ENCODE results near the gene TMPRSS12.
"Not testable (repeated sequence)": the region's sequence is repeated elsewhere in the genome, so short reads cannot be mapped to it uniquely, and the experiment has no call there.

Gene TMPRSS12

DNA sequence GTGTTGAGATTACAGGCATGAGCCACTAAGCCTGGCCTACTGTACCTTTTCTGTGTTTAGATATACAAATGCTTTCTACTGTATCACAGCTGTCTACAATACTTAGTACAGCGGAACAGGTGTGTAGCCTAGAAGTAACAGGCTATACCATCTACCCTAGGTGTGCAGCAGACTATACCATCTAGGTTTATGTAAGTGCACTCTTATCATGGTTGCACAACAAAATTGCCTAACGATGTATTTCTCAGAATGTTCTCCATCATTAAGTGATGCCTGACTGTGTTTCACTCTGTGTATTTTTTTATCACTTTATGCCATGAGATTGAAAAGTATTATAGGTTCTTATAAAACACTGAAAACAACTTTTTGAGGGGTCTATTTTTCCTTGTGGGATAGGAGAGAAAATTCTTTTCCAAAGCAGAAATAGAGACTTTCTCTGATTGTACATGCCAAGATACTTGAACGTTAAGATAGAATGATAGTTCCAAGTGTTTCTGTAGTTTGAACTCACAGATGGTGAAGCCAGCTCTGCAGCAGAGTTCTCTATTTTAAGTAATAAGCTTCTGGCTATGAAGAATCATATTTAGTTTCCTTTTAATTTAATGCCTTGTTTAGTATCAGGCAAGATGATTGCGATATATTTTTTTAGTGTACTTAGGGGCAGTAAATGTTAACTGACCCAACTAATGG, 17.0 kb downstream of the TMPRSS12 start:
- no peak for DNase-seq

DNA sequence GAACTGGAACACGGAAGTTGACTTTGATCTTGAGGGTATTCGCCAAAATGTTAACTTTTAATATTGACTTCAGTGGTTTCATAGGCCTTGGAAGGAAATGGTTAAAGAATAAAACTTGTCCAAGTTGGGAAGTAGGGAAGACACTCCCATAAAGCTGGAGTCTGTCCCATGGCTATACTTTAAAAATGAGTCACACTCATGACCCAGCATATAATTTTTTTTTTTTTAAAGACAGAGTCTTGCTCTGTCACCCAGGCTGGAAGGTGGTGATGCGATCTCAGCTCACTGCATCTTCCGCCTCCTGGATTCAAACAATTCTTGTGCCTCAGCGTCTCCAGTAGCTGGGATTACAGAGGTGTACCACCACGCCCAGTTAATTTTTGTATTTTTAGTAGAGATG, 19.6 kb downstream of the TMPRSS12 start:
- DNase-seq: no peak

DNA sequence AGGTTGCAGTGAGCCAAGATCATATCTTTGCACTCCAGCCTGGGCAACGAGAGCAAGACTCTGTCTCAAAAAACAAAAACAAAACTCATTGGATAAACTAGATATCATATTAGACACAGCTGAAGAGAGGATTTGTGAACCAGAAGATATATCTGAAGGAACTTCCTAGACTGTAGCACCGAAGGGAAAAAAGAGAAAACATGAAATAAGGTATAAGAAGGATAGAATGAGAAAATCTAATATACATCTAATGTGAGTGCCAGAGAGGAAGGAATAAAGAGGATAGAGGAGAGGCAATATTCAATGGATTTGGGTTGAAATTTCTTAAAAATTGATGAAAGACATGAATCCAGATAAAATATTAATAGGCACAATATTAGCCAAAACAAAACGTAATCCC, 22.5 kb downstream of the TMPRSS12 start:
- DNase-seq: no peak

DNA sequence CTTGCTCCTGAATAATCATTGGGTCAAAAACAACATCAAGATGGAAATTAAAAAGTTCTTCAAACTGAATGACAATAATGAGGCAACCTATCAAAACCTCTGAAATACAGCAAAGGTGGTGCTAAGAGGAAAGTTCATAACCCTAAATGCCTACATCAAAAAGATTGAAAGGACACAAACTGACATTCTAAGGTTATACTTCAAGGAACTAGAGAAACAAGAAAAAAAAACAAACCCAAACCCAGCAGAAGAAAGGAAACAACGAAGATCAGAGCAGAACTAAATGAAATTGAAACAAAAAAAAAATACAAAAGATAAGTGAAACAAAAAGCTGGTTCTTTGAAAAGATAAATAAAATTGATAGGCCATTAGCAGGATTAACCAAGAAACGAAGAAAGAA, 26.2 kb downstream of the TMPRSS12 start:
- not testable (repeated sequence) for DNase-seq

DNA sequence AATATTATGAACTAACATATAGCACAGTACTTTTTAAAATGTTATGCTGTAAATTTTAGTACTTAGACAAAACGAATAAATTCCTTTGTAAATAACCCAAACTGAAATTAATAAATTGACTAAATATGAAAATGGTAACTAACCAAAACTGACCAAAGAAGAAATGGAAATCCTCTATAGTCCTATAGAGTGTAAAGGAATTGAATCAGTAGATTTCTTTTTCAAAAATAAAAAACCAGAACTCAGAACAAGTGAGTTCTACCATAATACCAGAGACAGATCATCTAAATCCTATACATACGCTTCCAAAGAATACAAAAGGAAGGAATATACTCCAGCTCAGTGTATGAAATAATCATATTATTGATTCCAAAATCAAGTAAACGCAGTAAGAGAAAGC, 39.8 kb downstream of the TMPRSS12 start:
- no peak for DNase-seq

DNA sequence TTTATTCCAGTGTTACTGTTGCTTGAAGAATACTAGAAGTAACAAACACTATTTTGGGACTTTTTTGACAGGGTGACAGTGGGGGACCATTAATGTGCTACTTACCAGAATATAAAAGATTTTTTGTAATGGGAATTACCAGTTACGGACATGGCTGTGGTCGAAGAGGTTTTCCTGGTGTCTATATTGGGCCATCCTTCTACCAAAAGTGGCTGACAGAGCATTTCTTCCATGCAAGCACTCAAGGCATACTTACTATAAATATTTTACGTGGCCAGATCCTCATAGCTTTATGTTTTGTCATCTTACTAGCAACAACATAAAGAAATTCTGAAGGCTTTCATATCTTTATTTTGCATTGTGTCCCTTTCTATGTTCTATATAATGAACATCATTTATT, 44.5 kb downstream of the TMPRSS12 start:
- no peak for DNase-seq

DNA sequence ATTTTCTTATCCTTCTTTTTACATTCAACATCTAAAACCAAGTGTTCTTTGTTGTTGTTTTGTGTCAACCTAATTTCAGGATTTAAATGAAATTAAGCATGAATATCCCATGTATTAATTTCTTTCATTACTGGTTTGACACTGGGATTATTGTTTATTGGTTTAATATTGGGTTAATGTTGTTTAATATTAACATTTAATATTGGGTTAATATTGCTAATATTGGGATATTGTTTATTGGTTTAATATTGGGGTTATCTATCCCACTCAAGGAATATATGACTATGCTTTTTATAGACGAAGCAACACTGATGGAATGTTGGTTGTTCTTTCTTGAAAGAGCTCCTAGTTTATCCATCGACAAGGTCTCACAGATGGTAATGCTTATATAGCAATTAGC, 45.9 kb downstream of the TMPRSS12 start:
- no peak for DNase-seq

DNA sequence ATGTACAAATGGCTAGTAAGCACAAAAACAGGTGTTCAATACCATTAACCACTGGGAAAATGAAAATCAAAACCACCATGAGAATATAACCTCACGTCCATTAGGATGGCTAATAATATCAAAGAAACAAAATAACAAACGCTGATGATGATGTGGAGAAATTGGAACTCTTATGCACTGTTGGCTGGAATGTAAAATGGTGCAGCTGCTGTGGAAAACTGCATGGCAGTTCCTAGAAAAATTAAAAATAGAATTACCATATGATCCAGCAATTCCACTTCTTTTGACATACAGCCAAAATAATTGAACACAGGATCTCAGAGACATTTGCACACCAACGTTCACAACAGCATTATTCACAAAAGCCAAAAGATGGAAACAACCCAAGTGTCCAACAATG, 51.5 kb downstream of the TMPRSS12 start:
- no peak for DNase-seq

DNA sequence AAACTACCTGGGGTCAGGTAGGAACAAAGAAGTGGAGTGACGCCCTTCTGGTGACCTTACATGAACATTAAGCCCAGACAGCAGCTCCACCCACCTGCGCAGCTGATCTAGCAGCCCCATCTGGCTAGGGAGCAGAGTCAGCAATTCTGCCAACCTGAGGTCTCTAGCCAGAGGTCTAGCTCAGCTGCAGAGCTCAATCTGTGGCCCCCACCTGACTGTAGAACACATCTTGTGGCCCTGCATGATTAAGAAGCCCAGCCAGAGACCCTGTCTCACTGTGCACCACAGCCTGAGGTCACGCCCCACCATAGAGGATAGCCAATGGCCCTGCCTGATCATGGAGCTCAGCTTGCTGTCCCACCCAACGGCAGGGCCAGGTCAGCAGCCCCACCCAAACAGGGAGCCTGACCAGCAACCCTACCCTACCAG, 59.0 kb downstream of the TMPRSS12 start:
- DNase-seq: no peak

DNA sequence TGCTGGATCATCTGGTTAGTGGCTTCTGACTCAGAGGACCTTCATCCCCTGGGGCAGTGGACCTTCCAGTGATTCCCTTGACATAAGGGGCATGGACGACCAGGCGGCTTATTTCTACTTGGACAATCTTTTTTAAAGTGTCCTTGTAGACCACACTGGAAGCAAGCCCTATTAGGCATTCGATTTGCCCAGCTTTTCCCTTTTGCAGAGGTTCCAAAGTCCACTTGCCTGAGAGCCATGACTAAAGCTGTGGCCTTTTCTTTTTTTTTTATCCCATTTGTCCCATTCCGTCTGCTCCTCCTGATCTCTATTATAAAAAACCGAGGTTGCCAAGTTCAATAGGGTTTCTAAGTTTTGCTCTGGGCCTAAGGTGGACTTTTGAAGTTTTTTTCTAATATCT, 65.8 kb downstream of the TMPRSS12 start:
- DNase-seq: not testable (repeated sequence)

DNA sequence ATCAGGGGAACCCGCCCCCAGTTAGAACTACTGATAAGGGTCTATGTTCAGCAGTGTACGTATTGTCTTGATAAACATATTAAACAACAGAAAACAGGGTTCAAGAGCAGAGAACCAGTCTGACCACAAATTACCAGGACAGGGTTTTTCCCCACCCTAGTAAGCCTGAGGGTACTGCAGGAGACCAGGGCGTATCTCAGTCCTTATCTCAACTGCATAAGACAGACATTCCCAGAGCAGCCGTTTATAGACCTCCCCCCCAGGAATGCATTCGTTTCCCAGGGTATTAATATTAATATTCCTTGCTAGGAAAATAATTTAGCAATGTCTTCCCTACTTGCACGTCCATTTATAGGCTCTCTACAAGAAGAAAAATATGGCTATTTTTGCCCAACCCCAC, 69.6 kb downstream of the TMPRSS12 start:
- DNase-seq: not testable (repeated sequence)

DNA sequence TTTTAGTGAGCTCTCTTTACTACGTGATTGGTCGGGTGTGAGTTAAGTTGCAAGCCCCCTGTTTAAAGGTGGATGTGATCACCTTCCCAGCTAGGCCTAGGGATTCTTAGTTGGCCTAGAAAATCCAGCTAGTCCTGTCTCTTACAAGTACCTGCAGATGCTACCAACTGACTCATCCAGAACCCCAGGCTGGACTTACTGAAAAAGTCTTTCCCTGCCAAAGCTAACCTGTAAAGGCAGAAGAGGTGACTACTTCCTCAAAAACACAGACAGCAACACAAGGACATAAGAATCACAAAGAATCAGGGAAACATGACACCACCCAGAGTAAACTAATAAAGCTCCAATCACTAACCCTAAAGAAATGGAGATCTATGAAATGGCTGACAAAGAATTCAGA, 70.5 kb downstream of the TMPRSS12 start:
- DNase-seq: no peak

DNA sequence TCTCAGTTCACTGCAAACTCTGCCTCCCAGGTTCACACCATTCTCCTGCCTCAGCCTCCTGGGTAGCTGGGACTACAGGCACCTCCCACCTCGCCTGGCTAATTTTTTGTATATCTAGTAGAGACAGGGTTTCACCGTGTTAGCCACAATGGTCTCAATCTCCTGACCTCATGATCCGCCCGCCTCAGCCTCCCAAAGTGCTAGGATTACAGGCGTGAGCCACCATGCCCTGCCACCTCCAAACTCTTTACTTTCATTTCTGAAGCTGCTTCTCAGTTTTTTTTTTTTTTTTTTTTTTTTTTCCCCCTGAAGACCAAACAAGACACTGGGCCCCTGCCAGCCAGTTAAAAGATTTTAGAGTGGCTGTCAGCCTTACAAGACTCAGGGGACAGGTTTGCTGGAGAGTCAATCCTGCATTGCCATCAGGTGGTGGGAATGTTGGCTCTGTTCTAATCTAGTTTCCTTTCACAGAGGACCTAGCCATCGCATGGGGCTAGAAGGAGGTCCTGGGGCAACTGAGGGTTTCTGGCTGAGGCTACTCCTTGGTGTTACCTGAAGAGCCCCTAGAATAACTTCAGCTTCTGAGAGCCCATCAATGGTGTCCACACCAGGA, 72.3 kb downstream of the TMPRSS12 start:
- DNase-seq: no peak

DNA sequence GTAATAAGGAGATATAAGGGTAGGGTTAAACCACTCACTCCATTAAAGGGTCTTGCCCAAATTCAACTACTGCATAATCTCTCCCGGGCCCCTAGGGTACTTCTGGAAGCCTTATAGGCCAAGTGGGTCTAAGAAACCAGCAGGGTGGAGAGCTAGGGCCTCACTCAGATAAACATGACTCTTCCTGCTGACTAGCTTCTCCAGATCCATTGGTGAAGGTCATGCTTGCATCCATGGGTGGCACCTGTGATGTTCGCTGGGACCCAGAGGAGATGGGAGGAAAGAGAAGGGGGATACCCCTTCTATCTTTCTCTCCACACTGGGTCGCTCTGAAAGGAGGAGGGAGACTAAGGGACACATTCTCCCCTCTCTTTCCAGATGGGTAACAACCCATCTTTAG, 73.6 kb downstream of the TMPRSS12 start:
- no peak for DNase-seq

DNA sequence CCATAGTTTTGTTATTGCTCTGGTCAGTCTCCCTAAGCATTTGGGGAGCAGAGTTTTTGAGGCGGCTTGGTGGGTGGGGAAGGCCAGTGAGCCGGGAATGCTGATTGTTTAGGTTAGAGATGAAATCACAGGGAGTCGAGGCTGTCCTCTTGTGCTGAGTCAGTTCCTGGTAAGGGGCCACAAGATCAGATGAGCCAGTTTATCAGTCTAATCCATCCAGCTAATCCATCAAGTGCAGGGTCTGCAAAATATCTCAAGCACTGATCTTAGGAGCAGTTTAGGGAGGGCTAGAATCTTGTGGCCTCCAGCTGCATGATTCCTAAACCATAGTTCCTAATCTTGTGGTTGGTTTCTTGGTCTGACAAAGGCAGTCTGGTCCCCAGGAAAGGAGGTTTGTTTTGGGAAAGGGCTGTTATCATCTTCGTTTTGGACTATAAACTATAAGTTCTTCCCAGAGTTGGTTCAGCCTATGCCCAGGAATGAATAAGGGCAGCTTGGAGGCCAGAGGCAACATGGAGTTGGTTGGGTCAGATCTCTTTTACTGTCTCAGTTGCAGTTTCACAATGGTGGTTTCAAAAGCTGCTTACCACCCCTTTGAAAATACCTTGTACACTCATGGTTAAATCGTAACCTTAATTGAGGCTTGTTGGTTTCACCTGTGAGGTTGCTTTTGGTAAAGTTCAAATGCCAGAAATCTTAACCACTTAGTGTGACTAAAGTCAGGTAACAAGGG, 76.0 kb downstream of the TMPRSS12 start:
- DNase-seq: no peak

DNA sequence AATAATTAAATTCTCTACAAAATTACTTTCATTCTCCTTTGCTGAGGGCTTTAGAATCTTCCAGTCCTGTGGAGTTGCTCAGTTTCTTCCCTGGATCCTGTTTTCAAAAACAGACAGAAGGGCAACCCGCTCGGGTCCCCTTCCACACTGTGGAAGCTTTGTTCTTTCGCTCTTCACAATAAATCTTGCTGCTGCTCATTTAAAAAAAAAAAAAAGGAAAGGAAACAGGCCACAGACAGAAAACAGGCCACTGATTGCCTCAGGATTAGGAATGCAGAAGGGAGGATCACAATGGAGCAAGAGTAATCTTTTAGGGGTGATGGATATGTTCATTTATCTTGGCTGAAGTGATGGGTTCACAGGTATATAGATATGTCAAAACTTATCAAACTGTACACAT, 80.1 kb downstream of the TMPRSS12 start:
- DNase-seq: no peak

DNA sequence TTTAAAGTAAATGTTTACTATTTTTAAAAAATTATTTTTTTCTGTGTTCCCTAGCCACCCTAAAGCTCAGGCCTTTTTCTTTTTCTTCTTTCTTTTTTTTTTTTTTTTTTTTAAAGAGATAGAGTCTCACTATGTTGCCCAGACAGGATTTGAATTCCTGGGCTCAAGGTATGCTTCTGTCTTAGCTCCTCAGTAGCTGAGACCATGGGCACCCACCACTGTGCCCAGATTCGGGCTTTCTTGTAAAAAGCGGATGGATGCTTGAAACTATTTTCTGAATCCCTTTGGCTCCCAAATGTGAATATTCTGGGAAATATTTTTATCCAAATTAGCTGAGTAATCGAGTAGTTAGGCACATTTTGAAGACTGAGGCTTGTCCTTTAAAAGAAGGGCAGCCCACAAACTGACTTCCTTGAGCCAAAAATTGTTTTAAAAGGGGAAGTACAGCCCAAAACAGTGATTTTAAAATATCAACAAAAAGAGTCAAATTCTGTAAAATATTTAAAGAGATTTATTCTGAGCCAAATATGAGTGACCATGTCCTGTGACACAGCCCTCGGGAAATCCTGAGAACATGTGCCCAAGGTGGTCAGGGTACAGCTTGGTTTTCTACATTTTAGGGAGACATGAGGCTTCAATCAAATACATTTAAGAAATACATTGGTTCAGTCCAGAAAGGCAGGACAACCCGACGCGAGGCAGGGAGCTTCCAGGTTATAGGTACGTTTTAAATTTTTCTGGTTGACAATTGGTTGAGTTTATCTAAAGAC, 80.8 kb downstream of the TMPRSS12 start:
- no peak for DNase-seq

DNA sequence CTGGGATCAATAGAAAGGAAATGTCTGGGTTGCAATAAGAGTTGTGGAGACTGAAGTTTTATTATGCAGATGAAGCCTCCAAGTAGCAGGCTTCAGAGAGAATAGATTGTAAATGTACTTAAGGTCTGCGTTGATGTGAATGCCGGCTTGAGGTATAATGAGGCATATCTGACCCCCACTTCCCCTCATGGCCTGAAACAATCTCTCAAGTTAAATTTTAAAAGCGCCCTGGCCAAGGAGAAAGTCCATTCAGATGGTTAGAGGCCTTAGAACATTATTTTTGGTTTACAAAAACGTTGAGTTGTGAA, 81.4 kb downstream of the TMPRSS12 start:
- DNase-seq: no peak

DNA sequence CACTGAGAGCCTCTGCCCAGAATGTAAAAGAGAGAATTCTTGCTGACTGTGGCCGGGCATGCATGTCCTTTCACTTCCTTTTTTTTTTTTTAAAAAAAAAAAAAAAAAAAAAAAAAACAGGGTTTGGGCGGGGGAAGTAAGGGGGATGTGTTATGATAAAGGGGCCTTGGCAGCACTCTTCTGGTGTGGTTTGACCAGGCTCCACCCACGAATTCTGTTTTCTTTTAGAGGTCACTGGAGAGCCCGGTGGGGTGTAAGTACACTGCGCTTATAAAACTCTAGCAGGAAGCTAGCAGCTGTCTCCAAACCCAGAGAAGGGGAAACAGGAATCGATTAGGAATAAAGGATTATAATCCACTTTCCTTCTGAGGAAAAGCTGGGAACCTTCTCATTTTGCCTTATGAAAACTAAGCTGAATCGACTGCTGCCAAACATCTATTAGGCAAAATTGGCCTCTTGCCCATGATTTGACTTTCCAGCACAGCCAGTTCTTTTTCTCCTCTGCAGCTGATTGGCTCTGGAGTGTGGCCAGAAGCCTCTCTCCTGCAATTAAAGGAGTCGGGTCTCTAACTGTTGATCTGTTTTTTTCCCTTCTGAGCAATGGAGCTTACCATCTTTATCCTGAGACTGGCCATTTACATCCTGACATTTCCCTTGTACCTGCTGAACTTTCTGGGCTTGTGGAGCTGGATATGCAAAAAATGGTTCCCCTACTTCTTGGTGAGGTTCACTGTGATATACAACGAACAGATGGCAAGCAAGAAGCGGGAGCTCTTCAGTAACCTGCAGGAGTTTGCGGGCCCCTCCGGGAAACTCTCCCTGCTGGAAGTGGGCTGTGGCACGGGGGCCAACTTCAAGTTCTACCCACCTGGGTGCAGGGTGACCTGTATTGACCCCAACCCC, 82.0 kb downstream of the TMPRSS12 start:
- DNase-seq: peak; percentile 8

DNA sequence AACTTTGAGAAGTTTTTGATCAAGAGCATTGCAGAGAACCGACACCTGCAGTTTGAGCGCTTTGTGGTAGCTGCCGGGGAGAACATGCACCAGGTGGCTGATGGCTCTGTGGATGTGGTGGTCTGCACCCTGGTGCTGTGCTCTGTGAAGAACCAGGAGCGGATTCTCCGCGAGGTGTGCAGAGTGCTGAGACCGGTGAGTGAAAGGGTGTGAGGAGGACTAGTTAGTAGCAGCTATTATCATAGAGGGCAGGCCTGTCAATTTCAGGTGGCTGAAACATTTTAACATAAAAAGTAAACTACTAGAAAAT, 82.6 kb downstream of the TMPRSS12 start:
- DNase-seq: no peak

DNA sequence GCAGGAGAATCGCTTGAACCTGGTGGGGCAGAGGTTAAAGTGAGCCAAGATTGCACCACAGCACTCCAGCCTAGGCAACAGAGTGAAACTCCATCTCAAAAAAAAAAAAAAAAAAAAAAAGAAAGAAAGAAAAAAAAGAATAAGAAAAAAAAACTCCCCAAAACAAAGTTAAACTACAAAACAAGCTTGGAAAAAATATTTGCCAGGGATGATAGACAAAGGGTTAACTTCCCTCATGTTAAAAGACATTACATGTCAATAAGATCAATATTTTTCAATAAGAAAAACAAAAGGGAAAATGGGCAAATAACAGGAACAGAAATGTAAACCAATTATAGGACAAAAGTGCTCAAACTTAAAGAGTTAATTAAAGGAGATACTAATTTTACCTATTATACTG, 83.2 kb downstream of the TMPRSS12 start:
- DNase-seq: no peak

DNA sequence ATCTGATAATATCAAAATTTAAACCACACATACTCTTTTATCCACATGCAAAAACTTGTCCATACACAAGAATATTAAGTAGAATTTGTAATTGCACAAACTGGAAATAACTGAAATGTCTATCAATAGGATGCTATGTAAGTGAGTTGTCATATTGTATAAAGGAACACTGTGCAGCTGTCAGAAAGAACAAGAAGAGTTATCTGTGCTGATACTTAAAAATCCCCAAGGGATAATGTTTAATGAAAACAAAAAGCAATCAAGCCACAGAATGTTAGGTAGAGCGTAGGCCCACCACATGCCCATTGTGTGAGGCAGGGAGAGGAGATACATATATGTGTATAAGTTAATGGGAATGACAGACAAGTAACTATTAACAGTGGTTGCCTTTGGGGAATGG, 83.7 kb downstream of the TMPRSS12 start:
- no peak for DNase-seq

DNA sequence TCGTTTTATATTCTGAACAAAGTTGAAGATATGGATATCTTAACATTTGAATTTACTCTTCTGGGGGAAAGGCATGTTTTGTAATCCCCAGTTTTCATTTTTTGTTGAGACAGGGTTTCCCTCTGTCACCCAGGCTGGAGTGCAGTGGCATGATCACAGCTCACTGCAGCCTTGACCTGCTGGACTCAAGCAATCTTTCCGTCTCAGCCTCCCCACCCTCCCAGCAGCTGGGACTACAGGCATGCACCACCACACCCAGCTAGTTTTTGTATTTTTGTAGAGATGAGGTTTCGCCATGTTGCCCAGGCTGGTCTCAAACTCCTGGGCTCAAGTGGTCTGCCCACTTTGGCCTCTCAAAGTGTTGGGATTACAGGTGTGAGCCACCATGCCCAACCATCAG, 84.2 kb downstream of the TMPRSS12 start:
- not testable (repeated sequence) for DNase-seq
